BLaER1 treated with 17β-estradiol and CSF1 and Interleukin-3, amounts not matched to agents 10 nM and 100 nM (cell line): ENCODE data around the gene ZC3H7B.
A peak's percentile ranks its signal among the peaks of the same experiment; 100 is the strongest.
"Not testable (repeated sequence)": the region's sequence is repeated elsewhere in the genome, so short reads cannot be mapped to it uniquely, and the experiment has no call there.

Experiments used
- H3K27ac ChIP-seq, 11 experiments: shearing (Covaris generic); formaldehyde crosslinking; 2 replicates each; pipeline ENCODE4 v1.8.1; 2022
- H3K27me3 ChIP-seq, 11 experiments: shearing (Covaris generic); formaldehyde crosslinking; 2 replicates each; pipeline ENCODE4 v1.8.1; 2022
- H3K36me3 ChIP-seq, 11 experiments: shearing (Covaris generic); formaldehyde crosslinking; 2 replicates each; pipeline ENCODE4 v1.8.1; 2022
- H3K4me1 ChIP-seq, 10 experiments: shearing (Covaris generic); formaldehyde crosslinking; 2 replicates each; pipeline ENCODE4 v1.8.1; 2022
- H3K4me2 ChIP-seq, 11 experiments: shearing (Covaris generic); formaldehyde crosslinking; 2 replicates each; pipeline ENCODE4 v1.8.1; 2022
- H3K4me3 ChIP-seq, 10 experiments: shearing (Covaris generic); formaldehyde crosslinking; 2 replicates each; pipeline ENCODE4 v1.8.1; 2022
- H3K9ac ChIP-seq, 11 experiments: shearing (Covaris generic); formaldehyde crosslinking; 2 replicates each; pipeline ENCODE4 v1.8.1; 2022
- H3K9me3 ChIP-seq, 11 experiments: shearing (Covaris generic); formaldehyde crosslinking; replicated peaks in 1 of 11; 2 replicates each; pipeline ENCODE4 v1.8.1; 2022
- H4K20me1 ChIP-seq, 11 experiments: shearing (Covaris generic); formaldehyde crosslinking; 2 replicates each; pipeline ENCODE4 v1.8.1; 2022
- Cebpa-rat ChIP-seq, 11 experiments: shearing (Covaris generic); IDR thresholded peaks; 2 replicates each; pipeline ENCODE4 v1.8.1; 2022

ZC3H7B gene

GRCh38 chr22:41290262-41291221 lies 10.8 kb upstream of the ZC3H7B start:
- Histone ChIP-seq H3K27ac (no peak overlapping the region), H3K9me3 (peaks cover 0 to 10% (median 4%) of the 10 kb centered on the region in 11 experiments; a peak in 11 of 22 replicates), H4K20me1 (peaks cover 0 to 3% (median 0%) of the 10 kb centered on the region in 11 experiments; a peak in 3 of 22 replicates), H3K4me3 (no peak overlapping the region), H3K4me1 (peaks cover 16 to 25% (median 22%) of the 10 kb centered on the region in 10 experiments), H3K4me2 (no peak overlapping the region), H3K36me3 (no peaks in the 10 kb centered on the region), H3K9ac (no peak overlapping the region), H3K27me3 (no peaks in the 10 kb centered on the region)
- TF ChIP-seq Cebpa-rat (IDR thresholded peaks at IDR 0.05), result no peak

GRCh38 chr22:41294816-41295215 lies 6.5 kb upstream of the ZC3H7B start:
- not testable (repeated sequence) for H3K27me3 ChIP-seq, H3K27ac ChIP-seq, H3K9ac ChIP-seq, H4K20me1 ChIP-seq, H3K4me3 ChIP-seq, H3K36me3 ChIP-seq, H3K4me1 ChIP-seq, H3K4me2 ChIP-seq
- H3K9me3 ChIP-seq, result peaks cover 0 to 15% (median 4%) of the 10 kb centered on the region in 11 experiments; a peak in 11 of 22 replicates

GRCh38 chr22:41296826-41297667 lies 4.3 kb upstream of the ZC3H7B start:
- no peak for TF ChIP-seq Cebpa-rat (IDR thresholded peaks at IDR 0.05)
- Histone ChIP-seq H4K20me1 (peaks cover 0 to 2% (median 0%) of the 10 kb centered on the region in 11 experiments; a peak in 1 of 22 replicates), H3K4me1 (peaks cover 4 to 12% (median 6%) of the 10 kb centered on the region in 10 experiments; a peak in 19 of 20 replicates), H3K4me3 (no peak overlapping the region), H3K27ac (no peak overlapping the region), H3K27me3 (no peaks in the 10 kb centered on the region), H3K36me3 (no peaks in the 10 kb centered on the region), H3K9ac (no peak overlapping the region), H3K9me3 (peaks cover 0 to 15% (median 4%) of the 10 kb centered on the region in 11 experiments; a peak in 11 of 22 replicates), H3K4me2 (no peak overlapping the region)

GRCh38 chr22:41300661-41301060 lies 664 bp upstream of the ZC3H7B start:
- Histone ChIP-seq H3K4me2 (peak overlapping the region; percentile 74 to 97 (median 88)), H3K36me3 (peaks cover 0 to 13% (median 7%) of the 10 kb centered on the region in 11 experiments; a peak in 14 of 22 replicates), H3K9ac (peak overlapping the region in 9 of 11 experiments; percentile 97 to 100 (median 99); a peak in 16 of 22 replicates), H3K4me3 (peak overlapping the region; percentile 83 to 100 (median 98); a peak in 19 of 20 replicates), H3K9me3 (0 out of 22 replicates have a peak, but pooled peaks cover 0 to 5% (median 0%) of the 10 kb centered on the region in 11 experiments), H3K27ac (peak overlapping the region in 2 of 11 experiments; percentile 95 to 98; a peak in 1 of 22 replicates), H3K4me1 (peaks cover 32 to 38% (median 37%) of the 10 kb centered on the region in 10 experiments), H4K20me1 (peaks cover 4 to 38% (median 31%) of the 10 kb centered on the region in 11 experiments; a peak in 20 of 22 replicates), H3K27me3 (no peaks in the 10 kb centered on the region)
- TF ChIP-seq Cebpa-rat (IDR thresholded peaks at IDR 0.05), result no peak

- Histone ChIP-seq H3K4me1 (peaks cover 47 to 53% (median 52%) of the 10 kb centered on the region in 10 experiments), H3K27me3 (no peaks in the 10 kb centered on the region), H3K4me2 (peak overlapping the region; percentile 82 to 98 (median 92)), H3K9me3 (0 out of 22 replicates have a peak, but pooled peaks cover 0 to 5% (median 0%) of the 10 kb centered on the region in 11 experiments), H4K20me1 (peaks cover 10 to 53% (median 46%) of the 10 kb centered on the region in 11 experiments; a peak in 21 of 22 replicates), H3K36me3 (peaks cover 0 to 26% (median 15%) of the 10 kb centered on the region in 11 experiments; a peak in 16 of 22 replicates), H3K9ac (peak overlapping the region; percentile 97 to 100 (median 99)), H3K27ac (peak overlapping the region; percentile 92 to 99 (median 97)), H3K4me3 (peak overlapping the region; percentile 83 to 100 (median 98))
- no peak for TF ChIP-seq Cebpa-rat (IDR thresholded peaks at IDR 0.05)
Observed at GRCh38 chr22:41302021-41302767, 869 bp downstream of the ZC3H7B start.

- no peaks in the 10 kb centered on the region for H3K27me3 ChIP-seq
- H3K27ac ChIP-seq, result peak overlapping the region; percentile 92 to 99 (median 97)
- peak overlapping the region; percentile 97 to 100 (median 99) for H3K9ac ChIP-seq
- H3K4me3 ChIP-seq, result peak overlapping the region; percentile 83 to 100 (median 98)
- H3K4me2 ChIP-seq, result peak overlapping the region; percentile 82 to 98 (median 92)
- peaks cover 53 to 59% (median 58%) of the 10 kb centered on the region in 10 experiments for H3K4me1 ChIP-seq
- H4K20me1 ChIP-seq, result peaks cover 14 to 59% (median 53%) of the 10 kb centered on the region in 11 experiments; a peak in 21 of 22 replicates
- H3K36me3 ChIP-seq, result peaks cover 0 to 32% (median 21%) of the 10 kb centered on the region in 11 experiments; a peak in 16 of 22 replicates
- H3K9me3 ChIP-seq, result 0 out of 22 replicates have a peak, but pooled peaks cover 0 to 5% (median 0%) of the 10 kb centered on the region in 11 experiments
- TF ChIP-seq Cebpa-rat (IDR thresholded peaks at IDR 0.05), result no peak
Observed at GRCh38 chr22:41302811-41303210, 1.5 kb downstream of the ZC3H7B start.

- peaks cover 0 to 58% (median 31%) of the 10 kb centered on the region in 11 experiments; a peak in 17 of 22 replicates for H3K36me3 ChIP-seq
- no peaks in the 10 kb centered on the region for H3K27me3 ChIP-seq
- no peak overlapping the region for H3K4me3 ChIP-seq
- peaks cover 14 to 88% (median 80%) of the 10 kb centered on the region in 11 experiments; a peak in 21 of 22 replicates for H4K20me1 ChIP-seq
- no peaks in the 10 kb centered on the region for H3K9me3 ChIP-seq
- TF ChIP-seq Cebpa-rat (IDR thresholded peaks at IDR 0.05), result no peak
- 0 out of 22 replicates have a peak overlapping the region, but pooled peaks of 1 of the 11 experiments have one; percentile 11 for H3K27ac ChIP-seq
- H3K4me2 ChIP-seq, result peak overlapping the region; percentile 17 to 97 (median 67)
- peaks cover 72 to 83% (median 81%) of the 10 kb centered on the region in 10 experiments for H3K4me1 ChIP-seq
- 0 out of 22 replicates have a peak overlapping the region, but pooled peaks of 1 of the 11 experiments have one; percentile 14 for H3K9ac ChIP-seq
Observed at GRCh38 chr22:41305646-41306045, 4.3 kb downstream of the ZC3H7B start.
